DOHH2 (cell line): ENCODE data around the gene TCP1.

Experiments used
- CTCF ChIP-seq: fragments of 200-600 bp; sonication (generic); IDR thresholded peaks from one replicate; pipeline ENCODE4 v1.5.1; 2014; ENCODE audit warnings: antibody characterized with exemption, mild to moderate bottlenecking, low read depth, low read length; ENCODE audit not compliant: poor library complexity, severe bottlenecking
- EZH2phosphoT487 ChIP-seq: fragments of 200-600 bp; sonication (generic); IDR thresholded peaks from 2 replicates; pipeline ENCODE4 v1.6.1; 2017; ENCODE audit warnings: borderline replicate concordance, mild to moderate bottlenecking, antibody characterized with exemption, low read length, moderate library complexity, mixed read lengths

- TF ChIP-seq CTCF: no peak
- TF ChIP-seq EZH2phosphoT487: no peak
These were observed 24.4 kb upstream of the TCP1 start for GRCh38 chr6:159813781-159814180.
